H1 (cell line): Measurements from ENCODE around the gene KCNQ1. TPM values are rescaled to one million over a fixed set of nuclear protein-coding genes. Genes with fewer than 3 reads are reported as not detected.

ENCODE experiments used
- CEBPB ChIP-seq: IDR thresholded peaks from 2 replicates; pipeline ENCODE4 v1.6.1; 2012; ENCODE audit warnings: low read depth, low read length
- EZH2 ChIP-seq: fragments of 200-600 bp; sonication (generic); IDR thresholded peaks from 2 replicates; pipeline ENCODE4 v1.7.1; 2012; ENCODE audit warnings: low read depth, mild to moderate bottlenecking, moderate library complexity, low read length, inconsistent platforms; ENCODE audit not compliant: severe bottlenecking
- GABPA ChIP-seq: IDR thresholded peaks from 2 replicates; pipeline ENCODE4 v1.6.1; 2011; ENCODE audit warnings: mild to moderate bottlenecking, low read length, moderate library complexity, borderline replicate concordance; ENCODE audit not compliant: insufficient read depth
- HDAC2 ChIP-seq, 2 experiments: fragments of 300-600 bp in 1 of 2; sonication (generic) in 1 of 2; IDR thresholded peaks; 2 replicates each; pipeline ENCODE4 v1.6.1; 2011 to 2012; ENCODE audit warnings: low read depth in 2 of 2, low read length in 2 of 2, mild to moderate bottlenecking in 2 of 2, moderate library complexity in 2 of 2, borderline replicate concordance in 1 of 2, inconsistent platforms in 1 of 2
- RAD21 ChIP-seq, 2 experiments: IDR thresholded peaks in 1 of 2; conservative IDR thresholded peaks in 1 of 2; 2 replicates each; pipeline ENCODE4 v1.6.1; 2011; ENCODE audit warnings: low read depth in 2 of 2, low read length in 2 of 2, improper control_type of control experiment in 1 of 2, inconsistent platforms in 1 of 2, mild to moderate bottlenecking in 1 of 2, moderate library complexity in 1 of 2
- TAF1 ChIP-seq: IDR thresholded peaks from 2 replicates; pipeline ENCODE4 v1.6.1; 2011; ENCODE audit warnings: mild to moderate bottlenecking, low read depth, low read length
- YY1 ChIP-seq: IDR thresholded peaks from 2 replicates; pipeline ENCODE4 v1.6.1; 2011; ENCODE audit warnings: low read depth, mild to moderate bottlenecking, low read length
- polyA plus RNA-seq, 7 experiments: library from polyadenylated mRNA; depleted of rRNA in 3 of 7; stranded (reverse) in 5 of 7; unstranded in 2 of 7; fragments of >200 nt in 5 of 7; fragments of 200-250 nt in 2 of 7; gene quantifications; 1 replicate in 5 of 7; 2 replicates in 1 of 7; 4 replicates in 1 of 7; pipeline versions ENCODE4 v1.2.1 to v1.2.3, GENCODE V29; 2011 to 2013; ENCODE audit warnings: missing spikeins in 2 of 7, mixed read lengths in 2 of 7
- total RNA-seq: library from RNA; stranded (reverse); fragmentation: NEBNext Ultra II Directional; extraction: Animal tissue kit (Norgen Biotek cat#: 25700); gene quantifications from 2 replicates; pipeline ENCODE4 v1.2.1, GENCODE V29; 2021

KCNQ1 gene
- total and polyA plus RNA-seq, 2 of the 8 experiments (the other 6 are each of a cell fraction or from before 2014, with no cell fraction given), result 1.9 to 2.0 TPM

GRCh38 chr11:2787816-2788167 lies 343.0 kb downstream of the KCNQ1 start (continued):
- TF ChIP-seq EZH2 (no peak), RAD21 (IDR thresholded peaks at IDR 0.05 in 1 of 2, conservative IDR thresholded peaks at IDR 0.05 in 1 of 2; ENCODE audit: low read depth in 2 of 2, low read length in 2 of 2) (no peak), YY1 (no peak), CEBPB (no peak), HDAC2 (IDR thresholded peaks at IDR 0.05; ENCODE audit: borderline replicate concordance in 1 of 2, low read depth in 2 of 2, low read length in 2 of 2) (no peak), GABPA (no peak), TAF1 (no peak)
